ENCODE measurements around the gene TNRC6C. TPM values are rescaled to one million over a fixed set of nuclear protein-coding genes. Genes with fewer than 3 reads are reported as not detected.

TNRC6C gene
- total RNA-seq, 1 donor from 2014 or later: 5.6 TPM

DNA sequence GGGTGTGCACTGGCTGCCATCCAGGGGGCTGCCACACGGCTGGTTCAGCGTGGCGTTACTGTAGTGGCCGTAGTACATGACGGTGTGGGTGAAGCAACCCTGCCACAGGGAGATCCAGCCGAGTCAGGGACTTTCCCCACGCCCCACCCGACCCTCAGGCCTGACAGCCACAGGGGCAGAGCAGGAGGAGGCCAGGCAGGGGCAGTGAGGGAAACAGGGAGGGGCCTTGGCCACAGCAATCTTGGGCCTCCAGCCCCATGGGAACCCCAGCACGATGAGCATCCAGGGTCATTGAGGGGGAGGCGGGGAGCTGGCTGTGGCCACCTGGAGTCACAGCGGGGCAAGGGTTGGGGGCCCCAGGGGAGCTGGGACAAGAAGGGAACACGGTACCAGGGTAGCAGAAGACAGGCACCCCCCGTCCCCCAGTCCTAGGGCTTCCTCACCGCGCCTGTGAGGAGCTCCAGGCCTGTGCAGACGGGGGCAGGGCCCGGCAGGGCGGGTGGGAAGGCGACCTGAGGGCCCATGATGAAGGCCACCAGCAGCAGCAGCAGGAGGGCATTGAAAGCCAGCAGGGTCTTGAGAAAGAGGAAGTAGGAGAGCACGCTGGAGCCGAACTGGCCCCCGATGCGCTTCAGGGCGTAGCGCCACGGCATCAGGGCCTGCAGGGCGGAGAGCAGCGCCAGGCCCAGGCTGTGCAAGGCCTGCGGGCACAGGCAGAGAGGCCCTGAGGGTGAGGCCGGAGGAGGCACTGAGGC, 165.8 kb downstream of the TNRC6C start:
- DNase-seq (ENCODE audit: low read depth): no peak

DNA sequence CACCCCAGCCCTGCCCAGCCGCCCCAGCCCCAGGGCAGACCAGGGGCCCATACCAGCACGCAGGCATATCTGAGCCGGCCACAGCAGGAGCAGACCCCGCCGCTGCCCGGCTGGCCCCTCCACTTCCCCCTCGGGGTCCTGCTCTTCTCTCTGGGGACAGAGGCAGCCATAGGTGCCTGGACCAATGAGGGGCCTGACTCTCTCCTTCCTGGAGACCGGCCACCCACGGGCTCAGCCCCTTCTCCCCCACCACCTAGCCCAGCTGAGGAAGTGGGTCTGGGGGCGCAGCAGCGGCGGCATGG, 166.3 kb downstream of the TNRC6C start:
- DNase-seq (ENCODE audit: low read depth): no peak

DNA sequence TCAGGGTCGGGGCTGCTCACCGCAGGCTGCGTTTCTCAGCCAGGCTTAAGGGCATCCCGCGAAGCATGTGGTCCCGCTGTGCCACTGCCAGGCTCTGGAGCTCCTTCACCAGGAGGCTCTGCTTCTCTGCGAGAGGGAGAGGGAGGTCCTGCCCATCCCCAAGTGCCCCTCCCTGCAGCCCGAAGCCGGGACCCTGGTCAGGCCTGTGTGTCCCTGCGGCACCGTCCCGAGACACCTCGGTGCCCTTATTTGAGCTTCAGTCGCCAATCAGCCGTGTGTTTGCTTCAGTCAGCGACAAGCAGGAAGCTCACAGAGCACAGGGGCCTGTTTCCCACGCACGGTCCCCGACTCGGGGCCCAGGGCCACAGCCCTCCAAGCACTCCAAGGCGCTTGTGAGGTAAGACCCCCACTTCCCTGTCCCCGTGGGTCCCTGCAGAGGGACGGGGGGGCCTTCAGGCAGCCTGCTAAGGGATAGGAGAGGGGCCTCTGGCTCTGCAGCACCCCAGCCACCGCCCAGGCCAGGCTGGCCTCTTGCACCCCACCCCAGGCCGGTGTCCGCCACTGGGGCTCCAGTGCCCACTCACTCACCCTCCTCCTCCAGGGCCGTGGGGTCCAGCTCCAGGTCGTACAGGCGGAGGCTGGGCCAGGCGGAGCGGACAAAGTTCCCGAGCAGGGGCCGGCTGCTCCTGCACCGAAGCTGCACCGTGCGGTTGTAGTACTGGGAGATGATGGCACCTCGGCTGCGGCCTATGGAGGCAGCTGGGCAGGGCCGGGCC, 166.8 kb downstream of the TNRC6C start:
- no peak for DNase-seq (ENCODE audit: low read depth)

DNA sequence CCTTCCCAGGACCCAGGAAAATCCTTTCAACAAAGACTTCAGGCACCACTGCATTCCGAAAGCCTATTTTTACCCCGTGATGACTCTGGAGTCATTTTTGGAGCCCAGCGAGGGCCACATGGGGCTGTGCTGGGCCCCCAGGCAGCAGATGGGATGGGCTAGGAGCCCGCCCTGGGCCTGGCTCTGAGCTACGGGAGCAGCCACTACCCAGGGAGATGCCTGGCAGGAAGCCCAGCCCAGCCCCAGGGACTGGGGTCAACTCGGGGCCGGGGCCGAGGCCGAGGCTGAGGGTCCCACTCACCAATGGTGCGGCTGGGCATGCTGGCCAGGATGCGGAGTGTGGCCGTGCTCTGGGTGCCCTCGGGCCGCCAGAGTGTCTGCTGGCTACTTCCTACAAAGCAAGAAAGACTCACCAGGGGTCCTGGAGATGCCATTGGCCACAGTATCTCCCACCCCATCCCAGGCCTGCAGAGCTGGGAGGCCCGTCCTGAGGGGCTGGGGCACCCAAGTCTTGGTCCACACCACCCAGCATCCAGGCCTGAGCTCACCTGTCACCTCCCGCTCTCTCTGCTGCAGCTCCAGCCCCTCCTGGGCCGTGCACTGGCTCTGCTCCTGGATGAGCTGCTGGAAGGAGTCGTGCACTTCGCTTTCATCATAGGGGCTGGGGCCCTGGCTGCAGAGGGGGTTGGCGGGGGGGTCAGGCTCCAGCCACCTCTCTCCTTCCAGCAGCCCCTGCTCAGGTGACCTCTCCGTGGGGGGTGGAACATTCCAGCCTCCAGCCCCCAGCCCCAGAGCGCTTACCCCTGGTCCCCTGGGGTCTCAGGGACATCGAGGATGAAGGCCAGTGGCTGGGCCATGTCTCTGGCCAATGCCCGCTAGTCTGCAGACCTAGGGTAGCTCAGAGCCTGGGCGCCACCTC, 167.7 kb downstream of the TNRC6C start:
- peak; percentile 42 for DNase-seq (ENCODE audit: low read depth)

DNA sequence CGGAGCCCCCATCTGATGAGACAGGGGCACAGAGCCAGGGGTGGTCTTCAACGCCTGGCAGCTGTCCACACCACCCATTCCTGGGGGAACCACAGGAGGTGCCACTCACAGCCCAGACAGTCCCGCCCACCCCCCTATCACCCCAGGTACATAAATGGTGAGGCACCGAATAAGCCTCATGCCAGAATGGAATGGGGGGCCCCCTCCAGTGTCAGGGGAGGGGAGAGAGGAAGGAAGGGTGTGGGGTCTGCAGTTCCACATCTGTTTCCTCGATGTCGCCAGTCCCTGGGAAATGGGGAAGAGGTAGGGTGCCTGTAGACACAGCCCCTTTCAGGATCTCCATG, 168.4 kb downstream of the TNRC6C start:
- no peak for DNase-seq (ENCODE audit: low read depth)

DNA sequence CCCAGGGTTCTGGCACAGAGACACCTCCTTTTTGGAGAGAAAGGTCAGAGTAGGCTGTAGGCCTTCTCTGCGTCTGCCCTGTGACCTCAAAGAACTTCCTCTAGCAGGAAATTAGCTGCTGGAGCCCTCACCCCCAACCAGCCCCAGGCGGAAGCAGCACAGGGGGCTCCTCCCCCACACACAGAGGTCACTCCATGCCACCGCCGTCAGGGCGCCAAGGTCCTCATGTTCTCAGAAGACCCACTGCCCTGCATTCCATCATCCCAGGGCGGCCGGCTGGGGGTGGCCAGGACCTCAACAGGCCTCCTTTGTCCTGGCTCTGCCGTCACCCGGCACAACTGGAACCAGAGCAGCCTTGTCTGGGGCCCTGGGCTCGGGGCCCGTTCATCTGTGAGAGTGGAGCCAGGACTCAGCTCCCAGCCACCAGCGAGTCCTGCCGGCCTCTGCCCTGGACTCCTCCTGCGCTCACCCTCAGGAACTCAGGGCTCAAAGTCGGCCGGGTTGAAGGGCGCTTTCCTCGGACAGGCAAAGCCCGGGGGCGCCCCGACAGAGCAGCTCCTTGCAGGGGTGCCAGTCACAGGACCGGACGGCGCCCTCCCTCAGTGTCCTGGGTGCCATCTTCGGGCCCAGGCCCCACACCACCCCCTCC, 168.9 kb downstream of the TNRC6C start:
- no peak for DNase-seq (ENCODE audit: low read depth)

DNA sequence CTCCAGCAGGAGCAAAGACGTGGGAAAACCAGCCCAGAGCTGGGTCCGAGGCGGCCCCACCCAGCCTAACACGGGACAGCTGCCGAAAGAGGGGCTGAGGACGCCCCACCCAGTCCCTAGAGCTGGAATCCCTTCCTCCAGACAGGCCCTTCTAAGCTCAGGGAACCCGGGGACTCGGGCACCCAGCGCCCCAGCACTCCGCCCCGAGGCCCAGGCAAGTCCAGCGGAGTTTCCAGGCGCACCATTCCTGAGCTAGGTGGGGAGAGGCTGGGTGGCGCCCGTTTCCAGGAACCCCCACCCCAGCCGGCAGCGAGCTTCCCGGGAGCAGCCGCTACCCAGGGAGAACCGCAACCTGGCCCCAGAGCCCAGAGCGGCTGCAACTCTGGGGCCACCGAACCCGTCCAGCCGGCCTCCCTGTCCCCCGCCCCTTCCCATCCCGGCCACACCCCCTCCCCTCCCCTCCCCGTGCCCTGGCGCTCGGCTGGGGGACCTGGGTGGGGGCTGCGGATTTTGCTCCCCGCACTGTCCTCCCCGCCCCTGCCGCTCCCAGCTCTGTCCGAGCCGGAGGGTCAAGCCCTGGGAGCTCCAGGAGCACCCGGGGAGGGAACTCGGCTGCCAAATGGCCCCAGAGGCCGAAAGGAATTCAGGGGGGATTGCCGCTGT, 169.5 kb downstream of the TNRC6C start:
- DNase-seq (ENCODE audit: low read depth): no peak

DNA sequence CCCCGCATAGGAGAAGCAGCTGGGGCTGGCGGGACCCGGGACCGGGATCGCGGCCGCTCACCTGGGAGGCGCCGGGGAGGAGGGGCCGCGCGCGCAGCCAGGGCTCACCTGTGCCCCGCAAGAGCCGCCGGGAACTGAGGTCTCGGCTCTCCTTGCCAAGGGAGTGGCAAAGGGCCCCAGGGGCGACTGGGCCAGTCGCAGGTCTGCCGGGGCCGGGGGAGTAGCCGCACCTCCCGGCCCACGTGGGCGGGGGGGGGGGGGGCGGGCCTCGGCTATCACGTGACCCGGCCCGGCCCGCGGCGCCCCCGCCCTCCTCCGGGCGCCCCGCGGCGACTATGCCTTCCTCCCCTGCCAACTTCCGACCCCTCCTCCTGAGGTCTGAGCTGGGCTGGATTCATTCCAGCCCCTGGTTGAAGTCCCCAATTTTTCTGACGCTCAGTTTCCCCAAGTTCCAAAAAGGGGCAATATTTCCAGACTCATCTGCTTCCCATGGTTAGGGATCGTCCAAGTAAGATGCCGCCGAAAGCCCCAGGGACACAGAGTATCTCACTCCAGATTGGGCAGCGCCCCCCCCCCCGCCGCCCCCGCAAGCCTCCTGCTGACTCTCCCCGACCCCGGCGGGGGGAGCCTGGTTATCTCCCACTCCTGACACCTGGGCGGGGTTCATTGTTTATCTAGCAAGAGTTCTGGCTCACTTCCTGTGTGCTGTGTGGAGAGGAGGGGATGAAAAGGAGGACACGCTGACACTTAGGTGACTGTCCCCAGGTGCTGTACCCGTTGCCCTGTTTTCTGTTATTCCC, 170.2 kb downstream of the TNRC6C start, which contains the start of gene TMC6:
Gene TMC6, minus strand, starts transcription at position 205 of the 800 bp plus-strand sequence. CDS start 1,923 bp downstream, outside the sequence.
- DNase-seq (ENCODE audit: low read depth): no peak

DNA sequence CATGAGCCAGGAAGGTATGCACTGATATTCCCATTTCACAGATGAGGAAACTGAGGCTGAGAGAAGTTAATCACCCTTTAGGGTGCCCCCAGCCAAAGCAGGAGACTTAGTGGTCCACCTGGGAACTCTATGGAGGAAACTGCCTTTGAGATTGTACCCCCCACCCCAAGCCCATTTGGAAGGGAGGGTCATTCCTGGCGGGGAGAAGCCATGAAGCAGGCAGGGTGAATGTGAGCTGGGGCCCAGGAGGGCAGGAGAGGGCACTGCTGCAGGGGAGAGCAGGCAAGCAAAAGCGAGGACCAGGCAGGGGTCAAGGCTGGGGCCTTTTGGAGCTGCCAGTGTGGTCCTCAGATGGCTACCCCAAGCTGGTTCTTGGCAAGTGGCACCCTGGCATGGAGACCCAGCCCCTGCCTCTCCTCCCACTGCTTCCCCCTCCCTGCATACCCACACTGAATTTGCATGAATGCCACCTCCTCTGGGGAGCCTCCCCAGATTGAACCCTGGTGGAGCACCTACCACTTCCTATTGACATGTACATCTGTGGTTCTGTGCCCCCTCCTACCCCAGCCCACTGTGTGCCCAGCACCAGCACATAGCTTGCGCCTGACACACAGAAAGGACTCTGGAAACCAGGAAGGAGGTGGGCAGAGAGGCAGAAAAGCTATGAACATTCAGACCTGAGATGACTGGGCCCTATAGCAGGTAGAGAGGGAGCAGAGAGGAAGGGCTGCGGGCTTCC, 171.0 kb downstream of the TNRC6C start:
- DNase-seq (ENCODE audit: low read depth): no peak

DNA sequence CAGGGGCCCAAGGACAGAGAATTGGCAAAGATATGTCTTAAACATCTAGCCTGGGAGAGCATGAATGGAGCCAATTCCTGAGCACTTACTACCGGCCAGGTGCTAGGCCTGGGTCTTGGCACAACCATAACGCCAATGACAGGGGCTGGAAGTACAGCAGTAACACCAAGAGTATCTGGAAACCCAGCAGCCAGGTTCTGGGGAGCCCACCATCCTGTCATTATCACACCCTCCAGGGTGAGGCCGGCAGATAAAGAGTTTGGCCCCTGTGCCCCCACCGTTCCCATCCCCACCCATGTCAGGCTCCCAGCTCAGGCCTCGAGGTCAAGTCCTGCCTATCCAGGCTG, 171.6 kb downstream of the TNRC6C start:
- DNase-seq (ENCODE audit: low read depth): no peak

DNA sequence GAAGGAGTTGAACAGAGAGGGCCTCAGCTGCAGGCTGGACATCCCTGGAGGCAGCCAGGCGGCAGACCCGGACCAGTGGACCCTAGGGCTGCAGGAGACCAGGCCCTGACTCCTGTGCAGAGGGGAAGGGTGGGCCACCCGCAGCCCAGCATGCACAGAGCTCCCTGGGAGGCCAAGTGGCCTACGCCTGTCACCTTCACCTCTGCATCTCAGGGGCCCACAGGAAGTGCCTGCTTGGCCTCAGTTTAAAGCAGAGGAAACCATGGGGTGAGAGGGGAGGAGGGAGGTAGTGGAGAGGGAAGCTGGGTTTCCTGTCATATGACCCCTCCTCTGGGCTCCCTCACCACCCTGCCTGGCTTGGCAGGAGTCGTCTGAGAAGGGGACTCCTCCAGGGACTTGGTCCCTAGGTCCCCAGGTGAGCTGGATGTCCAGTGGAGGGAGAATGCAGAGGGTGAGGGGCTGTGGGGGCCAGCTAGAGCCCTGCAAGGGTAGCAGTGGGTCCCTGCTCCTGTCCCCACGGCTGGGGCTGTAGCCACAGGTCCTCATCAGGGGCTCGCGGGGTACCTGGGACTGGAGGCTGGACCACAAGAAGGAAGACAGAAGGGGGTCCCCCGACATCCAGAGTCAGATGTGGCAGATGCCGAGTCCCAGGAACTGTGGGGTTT, 172.1 kb downstream of the TNRC6C start, which contains the start of gene TMC8:
Gene TMC8, plus strand, starts transcription at position 335 of the 665 bp plus-strand sequence. CDS start 818 bp downstream, outside the sequence.
- DNase-seq (ENCODE audit: low read depth): no peak

DNA sequence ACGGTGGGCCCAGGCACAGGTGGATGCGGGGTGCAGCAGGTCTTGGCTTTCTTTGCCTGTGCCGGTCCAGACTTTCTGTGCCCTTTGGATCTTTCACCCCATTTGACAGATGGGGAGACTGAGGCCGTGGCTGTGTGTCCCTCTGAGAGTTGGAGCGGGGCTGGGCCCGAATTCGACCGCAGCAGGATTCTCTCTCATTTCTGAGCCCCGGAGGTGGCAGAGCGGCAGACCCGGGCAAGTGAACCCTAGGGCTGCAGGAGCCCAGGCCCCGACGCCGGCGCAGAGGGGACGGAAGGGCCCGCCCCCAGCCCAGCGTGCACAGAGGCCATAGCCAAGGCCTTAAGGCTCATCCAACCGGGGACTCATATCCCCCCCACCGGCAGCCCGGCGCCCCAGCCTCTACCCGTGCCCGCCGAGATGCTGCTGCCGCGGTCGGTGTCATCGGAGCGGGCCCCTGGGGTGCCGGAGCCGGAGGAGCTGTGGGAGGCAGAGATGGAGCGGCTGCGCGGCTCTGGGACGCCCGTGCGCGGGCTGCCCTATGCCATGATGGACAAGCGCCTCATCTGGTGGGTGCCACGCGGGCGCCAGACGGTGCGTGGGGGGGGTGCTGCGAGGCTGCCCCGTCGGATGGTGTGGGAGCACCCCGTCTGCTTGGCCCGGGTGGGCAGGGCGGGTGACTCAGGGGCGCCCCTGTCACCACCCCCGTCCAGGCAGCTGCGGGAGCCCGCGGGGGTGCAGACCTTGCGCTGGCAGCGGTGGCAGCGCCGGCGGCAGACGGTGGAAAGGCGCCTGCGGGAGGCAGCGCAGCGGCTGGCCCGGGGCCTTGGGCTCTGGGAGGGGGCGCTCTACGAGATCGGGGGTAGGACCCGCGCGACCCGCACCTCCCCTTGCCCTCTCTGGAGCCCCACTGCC, 172.9 kb downstream of the TNRC6C start:
- no peak for DNase-seq (ENCODE audit: low read depth)

DNA sequence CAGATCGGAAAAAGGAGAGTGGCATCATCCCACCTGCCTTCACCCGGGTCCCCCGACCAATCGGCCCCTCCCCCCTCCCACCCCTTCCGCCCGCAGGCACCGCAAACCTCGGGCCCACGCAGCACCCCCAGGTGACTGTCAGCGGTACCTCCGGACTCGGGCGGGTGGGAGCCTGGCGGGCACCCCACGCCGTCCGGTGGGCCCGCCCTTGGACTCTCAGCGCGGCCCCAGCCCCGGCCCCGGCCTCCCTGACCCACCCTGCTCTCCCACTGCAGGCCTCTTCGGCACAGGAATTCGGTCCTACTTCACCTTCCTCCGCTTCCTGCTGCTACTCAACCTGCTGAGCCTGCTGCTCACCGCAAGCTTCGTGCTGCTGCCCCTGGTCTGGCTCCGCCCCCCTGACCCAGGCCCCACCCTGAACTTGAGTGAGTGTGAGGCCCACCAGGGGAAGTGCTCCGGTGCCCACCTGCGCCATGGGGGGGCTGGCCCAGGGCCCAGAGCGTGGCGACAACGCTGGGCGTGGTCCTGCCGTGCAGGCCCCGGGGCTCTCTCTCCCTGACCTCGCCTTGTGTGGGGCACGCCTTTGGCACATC, 173.7 kb downstream of the TNRC6C start:
- no peak for DNase-seq (ENCODE audit: low read depth)

DNA sequence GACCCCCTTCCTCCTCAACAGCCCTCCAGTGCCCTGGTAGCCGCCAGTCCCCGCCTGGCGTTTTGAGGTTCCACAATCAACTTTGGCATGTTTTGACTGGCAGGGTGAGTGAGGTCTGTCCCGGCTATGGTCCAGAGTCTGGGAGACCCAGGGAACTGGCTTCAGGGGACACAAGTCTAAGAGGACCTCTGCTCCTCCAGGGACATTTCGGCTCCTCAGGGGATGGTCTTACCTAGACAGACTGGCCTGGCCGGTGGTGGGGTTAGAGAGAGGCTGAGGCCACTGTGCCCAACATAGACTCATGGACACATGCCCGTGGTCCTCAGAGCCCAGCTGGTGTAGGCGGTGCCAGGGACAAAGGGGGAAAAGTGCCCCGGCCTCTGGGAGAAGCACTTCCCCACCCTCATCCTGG, 174.3 kb downstream of the TNRC6C start:
- DNase-seq (ENCODE audit: low read depth): no peak

DNA sequence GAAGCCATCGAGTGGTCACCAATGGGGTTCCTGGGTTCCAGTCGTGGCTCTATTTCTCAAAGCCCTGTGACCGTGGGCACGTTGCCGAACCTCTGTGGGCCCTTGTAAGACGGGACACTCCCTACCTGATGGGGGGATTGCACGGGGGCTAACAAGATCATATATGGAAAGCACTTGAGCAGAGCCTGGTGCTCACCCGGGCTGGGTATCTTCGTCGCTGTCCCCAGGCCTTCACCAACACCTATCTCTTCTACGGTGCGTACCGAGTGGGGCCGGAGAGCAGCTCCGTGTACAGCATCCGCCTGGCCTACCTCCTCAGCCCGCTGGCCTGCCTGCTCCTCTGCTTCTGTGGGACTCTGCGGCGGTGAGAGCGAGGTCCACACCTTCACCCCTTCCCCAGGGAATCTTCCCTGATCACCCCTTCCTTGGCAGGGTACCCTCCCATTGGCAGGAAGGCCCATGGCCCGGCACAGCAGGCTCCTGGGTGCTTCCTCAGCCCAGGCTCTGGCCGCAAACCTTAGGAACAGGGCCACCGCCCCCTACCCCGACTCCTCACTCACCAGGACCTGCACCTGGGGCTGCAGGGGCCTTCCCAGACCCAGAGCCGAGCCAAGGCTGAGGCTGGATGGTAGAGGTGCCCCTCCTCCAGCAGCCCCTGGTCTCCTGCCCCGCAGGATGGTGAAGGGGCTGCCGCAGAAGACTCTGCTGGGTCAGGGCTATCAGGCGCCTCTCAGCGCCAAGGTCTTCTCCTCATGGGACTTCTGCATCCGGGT, 174.9 kb downstream of the TNRC6C start:
- no peak for DNase-seq (ENCODE audit: low read depth)
